Osteocyte (in vitro differentiated cells): ENCODE measurements around the gene RPS6KA2. TPM values are rescaled to one million over a fixed set of nuclear protein-coding genes. Genes with fewer than 3 reads are reported as not detected.

Source experiments
- DNase-seq: peaks from one replicate; pipeline ENCODE4 v3.0.0; 2021; ENCODE audit warnings: mixed read lengths; ENCODE audit not compliant: unreplicated experiment; ENCODE audit errors: extremely low spot score
- H3K27ac Mint-ChIP-seq: one replicate; pipeline ENCODE4 v1.8.0; 2021; ENCODE audit warnings: mild to moderate bottlenecking, mixed read lengths; ENCODE audit not compliant: unreplicated experiment
- H3K27me3 Mint-ChIP-seq: one replicate; pipeline ENCODE4 v1.8.0; 2021; ENCODE audit warnings: mixed read lengths; ENCODE audit not compliant: unreplicated experiment
- H3K36me3 Mint-ChIP-seq: one replicate; pipeline ENCODE4 v1.8.0; 2021; ENCODE audit warnings: mixed read lengths; ENCODE audit not compliant: unreplicated experiment
- H3K4me1 Mint-ChIP-seq: one replicate; pipeline ENCODE4 v1.8.0; 2021; ENCODE audit warnings: mixed read lengths; ENCODE audit not compliant: unreplicated experiment
- H3K4me3 Mint-ChIP-seq: one replicate; pipeline ENCODE4 v1.8.0; 2021; ENCODE audit warnings: mild to moderate bottlenecking, moderate library complexity, mixed read lengths; ENCODE audit not compliant: unreplicated experiment
- H3K9me3 Mint-ChIP-seq: one replicate; pipeline ENCODE4 v1.8.0; 2021; ENCODE audit warnings: mixed read lengths; ENCODE audit not compliant: unreplicated experiment
- CTCF ChIP-seq: fragments of 200-600 bp; sonication (generic); IDR thresholded peaks from 2 replicates; pipeline ENCODE4 v1.5.0; 2021; ENCODE audit warnings: antibody characterized with exemption, mild to moderate bottlenecking, moderate library complexity
- total RNA-seq: library from RNA; stranded (reverse); gene quantifications from 2 replicates; pipeline ENCODE4 v1.2.1, GENCODE V29; 2021

Gene RPS6KA2
- total RNA-seq, 1 donor from 2014 or later = 89.9 TPM

DNA sequence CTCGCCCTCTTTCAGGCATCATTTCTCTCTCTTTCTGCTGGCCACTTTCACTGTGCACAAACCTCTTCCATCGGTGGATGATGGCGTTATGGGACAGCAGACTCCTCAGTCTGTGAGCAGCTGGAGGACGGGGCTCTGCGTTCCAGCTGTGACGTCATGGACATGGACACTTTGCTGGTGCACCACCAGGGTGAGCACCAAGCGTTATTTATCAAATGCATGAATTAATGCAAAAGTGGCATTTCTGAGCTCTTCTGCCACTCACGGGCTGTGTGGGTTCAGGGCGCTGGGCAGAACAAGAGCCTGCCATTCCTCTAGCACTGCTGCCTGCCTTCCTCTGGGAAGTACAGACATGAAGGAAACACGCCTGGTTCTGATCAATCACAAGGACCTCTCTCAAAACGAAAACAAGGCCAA, 161.4 kb downstream of the RPS6KA2 start:
- Mint-ChIP-seq H3K36me3 (peaks cover 24% of the 10 kb centered on the region), H3K27ac (no peak overlapping the region), H3K9me3 (no peaks in the 10 kb centered on the region), H3K27me3 (no peaks in the 10 kb centered on the region), H3K4me1 (peaks cover 13% of the 10 kb centered on the region), H3K4me3 (no peak overlapping the region)
- no peak for TF ChIP-seq CTCF
- DNase-seq = no peak

- no peaks in the 10 kb centered on the region for H3K9me3 Mint-ChIP-seq
- H3K36me3 Mint-ChIP-seq = peaks cover 23% of the 10 kb centered on the region
- peaks cover 15% of the 10 kb centered on the region for H3K4me1 Mint-ChIP-seq
- no peak for DNase-seq
- H3K4me3 Mint-ChIP-seq = no peak overlapping the region
- no peak for TF ChIP-seq CTCF
- no peaks in the 10 kb centered on the region for H3K27me3 Mint-ChIP-seq
- H3K27ac Mint-ChIP-seq = no peak overlapping the region
These were observed 162.1 kb downstream of the RPS6KA2 start for GRCh38 chr6:166465003-166465399.

DNA sequence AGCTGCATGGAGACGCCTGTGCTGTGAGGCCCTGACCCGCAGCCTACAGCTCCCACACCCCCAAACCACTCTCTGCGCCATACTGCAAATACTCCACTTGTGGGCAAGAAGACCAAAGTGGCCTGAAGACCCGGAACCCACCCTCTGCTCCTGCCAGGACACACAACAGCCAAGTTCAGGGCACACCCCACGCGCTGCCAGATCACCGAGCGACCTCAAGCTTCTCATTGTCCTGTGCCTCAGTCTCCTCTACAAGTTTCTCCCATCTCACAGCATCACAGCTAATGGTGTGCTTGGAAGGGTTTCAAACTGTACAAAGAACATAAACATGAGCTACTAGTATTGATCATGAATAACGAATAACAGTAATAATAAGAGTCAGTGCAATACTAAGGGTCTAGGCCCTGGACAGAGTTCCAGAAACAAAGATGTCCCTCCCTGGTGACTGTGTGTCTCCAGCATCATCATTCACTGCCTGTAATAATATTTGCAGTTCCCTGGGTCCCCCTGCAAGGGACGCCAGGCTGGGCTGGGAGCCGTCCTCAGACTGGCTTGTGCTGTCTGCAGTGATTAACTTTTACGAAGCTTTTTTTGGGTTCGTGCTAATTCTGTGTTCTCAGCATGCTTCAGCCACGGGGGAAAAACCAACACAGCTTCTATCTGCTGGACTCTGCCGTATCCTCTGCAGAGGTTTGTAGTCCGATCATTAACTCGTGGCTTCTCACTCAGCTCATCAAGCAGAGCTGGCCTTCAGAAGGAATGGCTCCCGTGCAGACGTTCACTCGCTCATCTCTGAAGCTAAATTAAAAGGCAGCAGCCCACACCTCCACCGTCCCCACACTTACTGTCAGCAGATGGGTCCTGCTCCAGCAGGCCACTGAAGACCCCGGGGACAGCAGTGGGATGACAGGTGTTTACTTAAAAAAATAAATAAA, 162.7 kb downstream of the RPS6KA2 start:
- Mint-ChIP-seq H3K9me3 (no peaks in the 10 kb centered on the region), H3K27me3 (no peaks in the 10 kb centered on the region)

DNA sequence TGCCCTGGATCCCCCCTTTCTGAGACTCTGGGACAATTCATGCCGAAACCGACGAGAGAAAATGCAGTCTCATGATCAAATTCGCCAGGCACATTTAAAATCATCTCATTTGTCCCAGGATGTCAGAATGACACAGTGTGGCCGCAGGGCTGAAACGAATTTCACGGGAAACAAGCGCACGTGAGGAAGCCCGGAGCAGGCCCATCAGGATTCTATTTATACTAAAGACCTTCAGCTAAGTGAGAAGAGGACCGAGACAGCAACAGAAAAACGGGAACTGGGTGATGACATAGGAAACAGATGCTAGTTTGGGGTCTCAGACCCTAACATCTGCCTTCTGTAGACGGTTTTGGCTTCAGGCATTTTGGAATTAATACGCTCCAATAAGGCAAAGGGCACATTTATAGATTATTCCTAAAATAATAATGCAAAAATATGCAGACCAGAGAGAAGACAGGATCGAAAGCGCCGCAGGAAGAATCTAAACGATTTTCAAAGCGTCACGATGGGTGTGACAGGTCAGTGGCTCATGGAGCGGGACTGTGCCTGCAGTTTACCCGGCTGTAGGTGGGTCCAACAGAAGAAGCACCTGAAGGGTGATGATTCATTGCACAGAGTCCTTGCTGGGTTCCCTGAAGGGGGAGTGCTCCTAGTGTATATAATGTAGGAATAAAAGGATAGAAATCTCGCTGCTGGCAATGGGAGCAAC, 163.5 kb downstream of the RPS6KA2 start:
- peaks cover 30% of the 10 kb centered on the region for H3K36me3 Mint-ChIP-seq
- no peak overlapping the region for H3K4me3 Mint-ChIP-seq
- TF ChIP-seq CTCF = no peak
- DNase-seq = no peak
- H3K9me3 Mint-ChIP-seq = no peaks in the 10 kb centered on the region
- H3K4me1 Mint-ChIP-seq = peaks cover 15% of the 10 kb centered on the region
- H3K27me3 Mint-ChIP-seq = no peaks in the 10 kb centered on the region
- no peak overlapping the region for H3K27ac Mint-ChIP-seq

More for the DNA sequence above, 162.7 kb downstream of the RPS6KA2 start:
- no peak overlapping the region for H3K4me3 Mint-ChIP-seq
- H3K36me3 Mint-ChIP-seq = peaks cover 24% of the 10 kb centered on the region
- TF ChIP-seq CTCF = no peak
- no peak for DNase-seq
- no peak overlapping the region for H3K27ac Mint-ChIP-seq
- peaks cover 15% of the 10 kb centered on the region for H3K4me1 Mint-ChIP-seq
